HS-5 (cell line): ENCODE data around the gene PTPRD.
"Not testable (repeated sequence)": the region's sequence is repeated elsewhere in the genome, so short reads cannot be mapped to it uniquely, and the experiment has no call there.

Experiments used
- DNase-seq: peaks from one replicate; pipeline ENCODE4 v3.0.0-alpha.2; 2012; ENCODE audit warnings: low read depth

Gene PTPRD

GRCh38 chr9:9498128-9498527 is 1114.7 kb downstream of the PTPRD start:
- no peak for DNase-seq

- no peak for DNase-seq
Observed at GRCh38 chr9:9494336-9494735, 1118.5 kb downstream of the PTPRD start.

- DNase-seq: no peak
Observed at GRCh38 chr9:9492506-9492905, 1120.3 kb downstream of the PTPRD start.

- DNase-seq: no peak
Observed at GRCh38 chr9:9489183-9489582, 1123.6 kb downstream of the PTPRD start.

GRCh38 chr9:9483175-9483574 is 1129.6 kb downstream of the PTPRD start:
- DNase-seq: no peak

- DNase-seq: no peak
Observed at GRCh38 chr9:9478741-9479140, 1134.1 kb downstream of the PTPRD start.

- no peak for DNase-seq
Observed at GRCh38 chr9:9469271-9469670, 1143.5 kb downstream of the PTPRD start.

- not testable (repeated sequence) for DNase-seq
Observed at GRCh38 chr9:9441874-9442273, 1170.9 kb downstream of the PTPRD start.

- DNase-seq: no peak
Observed at GRCh38 chr9:9437641-9438040, 1175.2 kb downstream of the PTPRD start.

GRCh38 chr9:9426454-9426853 is 1186.3 kb downstream of the PTPRD start:
- DNase-seq: not testable (repeated sequence)

- DNase-seq: no peak
Observed at GRCh38 chr9:9412241-9412640, 1200.6 kb downstream of the PTPRD start.

GRCh38 chr9:9410736-9411135 is 1202.1 kb downstream of the PTPRD start:
- DNase-seq: no peak

GRCh38 chr9:9399982-9400381 is 1212.8 kb downstream of the PTPRD start:
- DNase-seq: no peak

- DNase-seq: no peak
Observed at GRCh38 chr9:9396518-9396917, 1216.3 kb downstream of the PTPRD start.

- no peak for DNase-seq
Observed at GRCh38 chr9:9395539-9395938, 1217.3 kb downstream of the PTPRD start.

GRCh38 chr9:9392755-9393154 is 1220.0 kb downstream of the PTPRD start:
- no peak for DNase-seq

GRCh38 chr9:9389904-9390303 is 1222.9 kb downstream of the PTPRD start:
- DNase-seq: no peak

GRCh38 chr9:9387511-9388115 is 1225.2 kb downstream of the PTPRD start:
- DNase-seq: no peak

GRCh38 chr9:9362332-9362731 is 1250.5 kb downstream of the PTPRD start:
- no peak for DNase-seq

- no peak for DNase-seq
Observed at GRCh38 chr9:9352877-9353481, 1259.8 kb downstream of the PTPRD start.

GRCh38 chr9:9341203-9341602 is 1271.6 kb downstream of the PTPRD start:
- no peak for DNase-seq

GRCh38 chr9:9337129-9337528 is 1275.7 kb downstream of the PTPRD start:
- DNase-seq: no peak

GRCh38 chr9:9326749-9327148 is 1286.1 kb downstream of the PTPRD start:
- no peak for DNase-seq

- no peak for DNase-seq
Observed at GRCh38 chr9:9319007-9319406, 1293.8 kb downstream of the PTPRD start.
